Measurements from ENCODE around the gene C12orf42. TPM values are rescaled to one million over a fixed set of nuclear protein-coding genes. Genes with fewer than 3 reads are reported as not detected.
A peak's percentile ranks its signal among the peaks of the same experiment; 100 is the strongest.

The C12orf42 gene
- total and polyA plus RNA-seq, 10 of the 15 experiments (the other 5 are each of a cell fraction or from before 2014, with no cell fraction given), result 1.4 to 7.0 (median 2.4) TPM

GRCh38 chr12:103279444-103279843 lies 216.3 kb downstream of the C12orf42 start:
- peak overlapping the region; percentile 53; the same call in 1 of the 2 replicates for H3K27ac ChIP-seq (ENCODE audit: control insufficient read depth, insufficient read depth)
- POLR2A ChIA-PET, result interaction anchor here (0.7 to 1.6 kb wide), 7 partner anchors 10 to 319 kb away, joined by 3 to 6 read pairs (median 4); no protein-coding TSS in a partner anchor
- H3K4me2 ChIP-seq (ENCODE audit: control insufficient read depth, insufficient read depth), result peak overlapping the region; percentile 83
- peaks cover 21% of the 10 kb centered on the region for H3K4me1 ChIP-seq (ENCODE audit: control insufficient read depth, insufficient read depth, low read length)
- H3K4me3 ChIP-seq, result no peak overlapping the region
- no peaks in the 10 kb centered on the region for H3K36me3 ChIP-seq (ENCODE audit: control insufficient read depth in 2 of 2, insufficient read depth in 2 of 2, low read length in 1 of 2)
- peak; percentile 93 for DNase-seq (ENCODE audit: low read depth, low spot score)
- H3K9ac ChIP-seq (ENCODE audit: control insufficient read depth, insufficient read depth, low read length), result no peak overlapping the region; the same call in 1 of the 2 replicates
- in situ Hi-C loops (cut with MboI) (no loop called here), intact Hi-C loops (cut with micrococcal nuclease; ENCODE audit: unreplicated experiment) (loop anchor here (1.0 to 5.0 kb wide), 6 partner anchors 99 to 397 kb away; no protein-coding TSS in a partner anchor)
- H4K20me1 ChIP-seq (ENCODE audit: control insufficient read depth, insufficient read depth), result no peaks in the 10 kb centered on the region
- no TSS peak for BruUV-seq (replicated peaks)
- CTCF ChIA-PET, result interaction anchor here (0.6 to 1.2 kb wide), 7 partner anchors 33 to 1452 kb away, joined by 3 to 5 read pairs (median 3); no protein-coding TSS in a partner anchor
- SMC1A ChIA-PET (ENCODE audit: uncharacterized antibody, unreplicated experiment), result interaction anchor here (0.7 to 2.4 kb wide), 14 partner anchors 10 to 324 kb away, joined by 3 to 17 read pairs (median 4); no protein-coding TSS in a partner anchor
- peak; percentile 91 for FAIRE-seq
- peak; percentile 94 for ATAC-seq
- WGBS (ENCODE audit: insufficient coverage, insufficient replicate concordance, low lambda C conversion rate, missing lambda C conversion rate), result 0% methylated on average over 2 of the region's 2 CpGs
- peak overlapping the region; percentile 64 for H2AFZ ChIP-seq (ENCODE audit: control insufficient read depth, low read depth, low read length)
- no peaks in the 10 kb centered on the region for H3K9me3 ChIP-seq (replicated peaks; ENCODE audit: control insufficient read depth, insufficient read depth, low read length)
- RAD21 ChIA-PET (ENCODE audit: unreplicated experiment), result interaction anchor here (0.5 to 2.5 kb wide), 21 partner anchors 11 to 317 kb away, joined by 3 to 20 read pairs (median 3); no protein-coding TSS in a partner anchor
- H3K27me3 ChIP-seq (replicated peaks in 1 of 2; ENCODE audit: control insufficient read depth in 2 of 2, insufficient read depth in 2 of 2, low read length in 1 of 2), result no peaks in the 10 kb centered on the region
- H3K79me2 ChIP-seq (ENCODE audit: control insufficient read depth, insufficient read depth, low read length), result no peaks in the 10 kb centered on the region
- peak; percentile 81 for TF ChIP-seq CBFB (IDR thresholded peaks at IDR 0.05; ENCODE audit: low read depth)
- peak; percentile 93; the same call in 1 of the 2 replicates for TF ChIP-seq BACH1 (IDR thresholded peaks at IDR 0.05; ENCODE audit: borderline replicate concordance)
- TF ChIP-seq RAD21 (IDR thresholded peaks at IDR 0.05; ENCODE audit: insufficient read depth, low read depth, low read length), result 0 out of 2 replicates have a peak, but pooled peaks have one; percentile 8
- TF ChIP-seq SRF (IDR thresholded peaks at IDR 0.05; ENCODE audit: low read depth in 2 of 2, low read length in 2 of 2), result peak in 1 of 2 experiments; percentile 50; a peak in 1 of 4 replicates
- peak; percentile 61 for TF ChIP-seq SKIL (IDR thresholded peaks at IDR 0.05; ENCODE audit: low read depth, poor library complexity, severe bottlenecking)
- peak; percentile 83 to 93 for TF ChIP-seq EP300 (IDR thresholded peaks at IDR 0.05; ENCODE audit: borderline replicate concordance in 1 of 2, control insufficient read depth in 1 of 2, low read depth in 2 of 2, low read length in 2 of 2)
- no peak for TF ChIP-seq USF2 (IDR thresholded peaks at IDR 0.05; ENCODE audit: borderline replicate concordance, low read depth, low read length)
- TF ChIP-seq STAT3 (IDR thresholded peaks at IDR 0.05; ENCODE audit: low read depth, low read length), result 0 out of 2 replicates have a peak, but pooled peaks have one; percentile 89
- no peak for TF ChIP-seq IRF3 (IDR thresholded peaks at IDR 0.05)
- 0 out of 2 replicates have a peak, but pooled peaks have one; percentile 35 for TF ChIP-seq GATAD2B (conservative IDR thresholded peaks at IDR 0.05; ENCODE audit: low read depth)
- TF ChIP-seq MEF2B (IDR thresholded peaks at IDR 0.05; ENCODE audit: partially characterized antibody, poor library complexity, severe bottlenecking), result peak; percentile 63
- TF ChIP-seq RUNX3 (IDR thresholded peaks at IDR 0.05; ENCODE audit: low read length), result peak; percentile 99
- 0 out of 2 replicates have a peak, but pooled peaks have one; percentile 44 for TF ChIP-seq CHD2 (IDR thresholded peaks at IDR 0.05; ENCODE audit: borderline replicate concordance, low read depth, low read length)
- peak; percentile 88 for TF ChIP-seq RELB (IDR thresholded peaks at IDR 0.05; ENCODE audit: low read depth)
- peak; percentile 95 for TF ChIP-seq NFIC (IDR thresholded peaks at IDR 0.05; ENCODE audit: low read depth, low read length)
- TF ChIP-seq CBX3 (IDR thresholded peaks at IDR 0.05; ENCODE audit: borderline replicate concordance, low read depth), result no peak

Data from GM12878 (cell line).